Right lobe of liver (tissue), 6 donors: ENCODE results near the gene WDR35. TPM values are rescaled to one million over a fixed set of nuclear protein-coding genes. Genes with fewer than 3 reads are reported as not detected.

Experiments used
- ATAC-seq, 4 donors: fragments of 200-7000 bp; cut with Tn5 transposase; one replicate each; pipeline ENCODE4 v1.9.1; 2020; ENCODE audit warnings: mild to moderate bottlenecking in 4 of 4, moderate library complexity in 4 of 4
- DNase-seq, 3 donors: peaks; one replicate each; pipeline ENCODE4 v3.0.0-alpha.2; 2020
- H3K27ac ChIP-seq, 3 donors: fragments of 200-600 bp; one replicate each; pipeline ENCODE4 v1.8.0; 2022
- H3K27me3 ChIP-seq, 2 donors: fragments of 200-600 bp; one replicate each; pipeline ENCODE4 v1.8.0; 2022
- H3K36me3 ChIP-seq, 4 donors: fragments of 200-600 bp; sonication (generic) in 1 of 4; one replicate each; pipeline versions ENCODE4 v1.5.1 to v1.8.0; 2017 to 2022; ENCODE audit warnings: control low read depth in 1 of 4
- H3K4me1 ChIP-seq, 4 donors: fragments of 200-600 bp; sonication (generic) in 1 of 4; one replicate each; pipeline versions ENCODE4 v1.5.1 to v1.8.0; 2017 to 2022; ENCODE audit warnings: control low read depth in 1 of 4
- H3K4me3 ChIP-seq, 3 donors: fragments of 200-600 bp; one replicate each; pipeline ENCODE4 v1.8.0; 2022
- H3K9me3 ChIP-seq, 4 donors: fragments of 200-600 bp; sonication (generic) in 1 of 4; one replicate each; pipeline versions ENCODE4 v1.5.1 to v1.8.0; 2017 to 2022; ENCODE audit warnings: control low read depth in 1 of 4
- CTCF ChIP-seq, 4 donors: fragments of 200-600 bp in 3 of 4; fragments of 450-650 bp in 1 of 4; IDR thresholded peaks; one replicate each; pipeline versions ENCODE4 v1.5.1 to v1.8.0; 2016 to 2022; ENCODE audit warnings: antibody characterized with exemption in 4 of 4, mild to moderate bottlenecking in 2 of 4
- POLR2A ChIP-seq: fragments of 450-650 bp; IDR thresholded peaks from one replicate; pipeline ENCODE4 v1.6.1; 2017; ENCODE audit warnings: antibody characterized with exemption, mild to moderate bottlenecking
- WGBS: methylation state at CpG from one replicate; pipeline ENCODE4 v1.1.6; 2018; ENCODE audit warnings: low coverage, low lambda C conversion rate; ENCODE audit not compliant: insufficient coverage; ENCODE audit errors: missing lambda C conversion rate; 5-methylcytosine and 5-hydroxymethylcytosine counted together
- intact Hi-C, 2 donors: fragments of 100-400 bp; cut with DNase I; formaldehyde crosslinking; loops; one replicate each; pipeline versions ENCODE4 v1.11.2 to v1.14.1; 2022
- total RNA-seq, 6 experiments: library from RNA; depleted of rRNA in 2 of 6; stranded (reverse); fragments of >200 nt in 2 of 6; fragmentation: NEBNext Ultra II Directional in 3 of 6; extraction: Animal tissue kit (Norgen Biotek cat#: 25700) in 3 of 6; gene quantifications; one replicate each; pipeline versions ENCODE4 v1.1.0 to v1.2.4, GENCODE V29; 2016 to 2023
- donor health status: DM: no; HTN: yes; CAD: no.
- donor health status: DM: no; HTN: no; CAD: no.
- donor health status: DM: no; HTN: no; CAD: no.
- donor health status: DM: no; HTN: yes; CAD: no.
- donor health status: DM: no; HTN: yes; CAD: no.

Gene WDR35
- total RNA-seq, 6 experiments from 2014 or later: 1.2 to 3.3 (median 2.5) TPM

DNA sequence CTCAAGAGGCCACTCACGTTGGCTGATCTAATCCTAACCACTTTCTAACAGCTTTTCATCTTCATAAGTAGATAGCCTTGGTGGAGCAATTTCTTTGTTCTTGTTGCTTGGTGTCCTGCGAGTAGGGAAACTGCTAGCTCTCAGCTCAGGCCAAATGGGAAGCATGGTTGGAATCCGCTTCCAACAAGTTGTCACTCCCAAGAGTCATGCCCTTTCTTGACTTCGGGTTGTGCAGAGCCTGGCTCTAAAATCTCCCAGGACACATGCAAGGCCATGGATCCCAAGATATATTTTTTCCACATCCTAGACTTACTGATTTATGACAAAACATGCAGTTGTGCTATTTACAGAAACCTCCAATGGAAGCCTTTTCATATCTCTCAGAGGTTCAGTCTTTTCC lies 29.8 kb upstream of the WDR35 start:
- no peak overlapping the region for H3K27ac ChIP-seq
- H3K27me3 ChIP-seq: no peaks in the 10 kb centered on the region
- intact Hi-C loops: loop anchor here in 1 of 2 donors (5.0 kb wide), 1 partner anchor 78 kb away; no protein-coding TSS in a partner anchor
- no peak overlapping the region for H3K4me3 ChIP-seq
- H3K4me1 ChIP-seq: no peaks in the 10 kb centered on the region
- WGBS: 90% methylated on average over 4 of the region's 4 CpGs
- H3K36me3 ChIP-seq: no peaks in the 10 kb centered on the region
- ATAC-seq (no peak), DNase-seq (no peak)
- TF ChIP-seq CTCF (IDR thresholded peaks at IDR 0.05) (no peak), POLR2A (no peak)
- H3K9me3 ChIP-seq: no peaks in the 10 kb centered on the region

DNA sequence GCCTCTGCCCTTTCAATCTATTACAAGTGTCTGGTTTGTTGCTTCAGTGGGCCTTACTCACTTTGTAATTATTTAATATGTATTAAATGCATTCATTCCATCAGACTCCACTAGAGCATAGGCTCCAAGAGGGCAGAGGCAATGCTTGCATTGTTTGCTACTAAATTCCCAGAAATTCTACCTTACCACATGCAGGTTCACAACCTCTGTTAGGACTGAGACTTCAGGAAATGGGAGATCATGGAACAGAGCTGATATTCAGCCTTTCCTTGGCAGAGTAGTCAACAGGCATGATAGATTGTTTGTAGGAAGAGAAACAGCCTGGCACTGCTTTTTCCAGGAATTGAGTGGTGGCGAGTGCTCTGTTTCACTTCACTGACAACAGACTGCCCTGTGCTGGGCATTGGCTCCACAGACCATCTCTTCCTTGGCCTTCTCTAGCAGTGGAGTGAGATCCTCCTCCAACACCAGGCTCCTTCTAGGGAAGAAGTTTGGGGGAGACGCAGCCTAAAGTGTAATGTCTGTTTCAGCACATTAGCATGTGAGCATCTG lies 28.8 kb upstream of the WDR35 start:
- no peaks in the 10 kb centered on the region for H3K4me1 ChIP-seq
- no peak for TF ChIP-seq CTCF (IDR thresholded peaks at IDR 0.05)
- no peak for TF ChIP-seq POLR2A
- ATAC-seq: no peak
- H3K27ac ChIP-seq: no peak overlapping the region
- no peak for DNase-seq
- no peaks in the 10 kb centered on the region for H3K36me3 ChIP-seq
- H3K9me3 ChIP-seq: no peaks in the 10 kb centered on the region
- H3K27me3 ChIP-seq: no peaks in the 10 kb centered on the region
- WGBS: 94% methylated on average over 2 of the region's 2 CpGs
- intact Hi-C loops: no loop called here
- no peak overlapping the region for H3K4me3 ChIP-seq

DNA sequence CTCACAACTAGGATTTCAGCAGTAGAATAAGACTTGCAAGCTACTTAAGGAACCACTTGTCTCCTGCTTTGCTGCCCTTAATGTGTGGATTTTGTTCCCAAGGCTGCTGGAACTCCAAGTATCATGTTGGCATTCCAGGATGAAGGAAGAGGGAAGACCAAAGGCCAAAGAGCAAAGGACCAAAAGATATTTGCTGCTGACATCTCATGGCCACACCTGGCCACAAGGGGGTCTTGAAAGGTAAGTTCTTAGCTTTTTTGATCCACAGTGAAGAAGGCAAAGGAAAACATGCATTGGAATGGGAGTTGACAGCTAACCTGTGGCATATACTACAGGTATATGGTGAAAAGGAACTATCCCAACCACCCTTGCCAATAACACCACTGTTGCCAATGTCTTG lies 26.4 kb upstream of the WDR35 start:
- Histone ChIP-seq H3K27me3 (peaks cover 0 to 8% of the 10 kb centered on the region in 2 donors), H3K27ac (no peak overlapping the region), H3K4me3 (no peak overlapping the region), H3K36me3 (no peaks in the 10 kb centered on the region), H3K9me3 (no peaks in the 10 kb centered on the region), H3K4me1 (peaks cover 0 to 5% (median 0%) of the 10 kb centered on the region in 4 donors)
- TF ChIP-seq CTCF (IDR thresholded peaks at IDR 0.05) (no peak), POLR2A (no peak)
- intact Hi-C loops: no loop called here
- DNase-seq (no peak), ATAC-seq (no peak)

- intact Hi-C loops: no loop called here
- DNase-seq: no peak
Observed at GRCh38 chr2:20015482-20016083, 25.7 kb upstream of the WDR35 start.

More at GRCh38 chr2:20015482-20016083, 25.7 kb upstream of the WDR35 start:
- peak; percentile 55 to 68 (median 61) for TF ChIP-seq CTCF (IDR thresholded peaks at IDR 0.05)
- TF ChIP-seq POLR2A: no peak
- peak; percentile 78 to 88 (median 78) for ATAC-seq
- H3K4me3 ChIP-seq: no peak overlapping the region
- H3K4me1 ChIP-seq: peaks cover 0 to 5% (median 0%) of the 10 kb centered on the region in 4 donors
- peaks cover 0 to 8% of the 10 kb centered on the region in 2 donors for H3K27me3 ChIP-seq
- H3K9me3 ChIP-seq: no peaks in the 10 kb centered on the region
- no peaks in the 10 kb centered on the region for H3K36me3 ChIP-seq
- H3K27ac ChIP-seq: no peak overlapping the region
- 6% methylated on average over 2 of the region's 2 CpGs for WGBS
